Testis (tissue), 2 donors: ENCODE results near the gene GPC6.

Experiments used
- CTCF ChIP-seq, 3 experiments: fragments of 450-650 bp in 2 of 3; fragments of 200-600 bp in 1 of 3; sonication (generic) in 1 of 3; IDR thresholded peaks; one replicate each; pipeline ENCODE4 v1.5.1; 2016 to 2019; ENCODE audit warnings: antibody characterized with exemption in 3 of 3, mild to moderate bottlenecking in 2 of 3, moderate library complexity in 1 of 3
- POLR2A ChIP-seq: fragments of 450-650 bp; IDR thresholded peaks from one replicate; pipeline ENCODE4 v1.6.1; 2017; ENCODE audit warnings: antibody characterized with exemption, mild to moderate bottlenecking, moderate library complexity

- TF ChIP-seq CTCF (IDR thresholded peaks at IDR 0.05) (no peak), POLR2A (no peak)
These were observed 1188.1 kb downstream of the GPC6 start for GRCh38 chr13:94414708-94415107.
